HepG2 (cell line): Measurements from ENCODE around the gene MZF1. TPM values are rescaled to one million over a fixed set of nuclear protein-coding genes. Genes with fewer than 3 reads are reported as not detected.

Source experiments
- GPN1 ChIP-seq: sonication (generic); formaldehyde crosslinking; IDR thresholded peaks from 2 replicates; pipeline ENCODE4 v1.5.1; 2020; ENCODE audit warnings: missing genetic modification reagents, borderline replicate concordance
- HMGXB3 ChIP-seq: sonication (generic); formaldehyde crosslinking; IDR thresholded peaks from 2 replicates; pipeline ENCODE4 v1.4.0; 2020; ENCODE audit warnings: missing genetic modification reagents, borderline replicate concordance
- HNF1A ChIP-seq, 2 experiments: sonication (generic) in 1 of 2; formaldehyde crosslinking in 1 of 2; IDR thresholded peaks; 2 replicates each; pipeline versions ENCODE4 v1.4.0 to v1.6.1; 2016 to 2020; ENCODE audit warnings: borderline replicate concordance in 1 of 2, low read depth in 1 of 2, mild to moderate bottlenecking in 1 of 2, missing genetic modification reagents in 1 of 2
- HOXD1 ChIP-seq: sonication (generic); formaldehyde crosslinking; IDR thresholded peaks from 2 replicates; pipeline ENCODE4 v1.5.0; 2020; ENCODE audit warnings: missing genetic modification reagents
- MTF2 ChIP-seq: sonication (generic); formaldehyde crosslinking; IDR thresholded peaks from 2 replicates; pipeline ENCODE4 v1.5.0; 2020; ENCODE audit warnings: missing genetic modification reagents, borderline replicate concordance
- NFKBIZ ChIP-seq: IDR thresholded peaks from 2 replicates; pipeline ENCODE4 v1.6.1; 2018; ENCODE audit warnings: missing genetic modification reagents, missing compliant biosample characterization
- PITX1 ChIP-seq: sonication (generic); formaldehyde crosslinking; IDR thresholded peaks from 2 replicates; pipeline ENCODE4 v1.5.1; 2020; ENCODE audit warnings: mild to moderate bottlenecking, missing genetic modification reagents
- RELA ChIP-seq: sonication (generic); formaldehyde crosslinking; IDR thresholded peaks from 2 replicates; pipeline ENCODE4 v1.4.0; 2020; ENCODE audit warnings: missing genetic modification reagents
- SMAD1 ChIP-seq: sonication (generic); formaldehyde crosslinking; IDR thresholded peaks from 2 replicates; pipeline ENCODE4 v1.4.0; 2020; ENCODE audit warnings: missing genetic modification reagents, low read depth, mild to moderate bottlenecking, borderline replicate concordance
- TARDBP ChIP-seq: sonication (generic); formaldehyde crosslinking; IDR thresholded peaks from 2 replicates; pipeline ENCODE4 v1.8.0; 2022; ENCODE audit warnings: mild to moderate bottlenecking, missing genetic modification reagents
- TRAFD1 ChIP-seq: sonication (generic); formaldehyde crosslinking; IDR thresholded peaks from 2 replicates; pipeline ENCODE4 v1.5.1; 2020; ENCODE audit warnings: missing genetic modification reagents, mild to moderate bottlenecking, borderline replicate concordance
- ZNF136 ChIP-seq: sonication (generic); formaldehyde crosslinking; IDR thresholded peaks from 2 replicates; pipeline ENCODE4 v1.8.1; 2022; ENCODE audit warnings: low read depth, mild to moderate bottlenecking, moderate library complexity, missing genetic modification reagents
- ZNF251 ChIP-seq: sonication (generic); formaldehyde crosslinking; IDR thresholded peaks from 2 replicates; pipeline ENCODE4 v1.9.0; 2021; ENCODE audit warnings: mild to moderate bottlenecking, missing genetic modification reagents
- ZNF317 ChIP-seq: sonication (generic); formaldehyde crosslinking; IDR thresholded peaks from 2 replicates; pipeline ENCODE4 v1.5.0; 2020; ENCODE audit warnings: mild to moderate bottlenecking, missing genetic modification reagents
- ZNF562 ChIP-seq: sonication (generic); formaldehyde crosslinking; IDR thresholded peaks from 2 replicates; pipeline ENCODE4 v1.8.0; 2022; ENCODE audit warnings: missing genetic modification reagents, borderline replicate concordance
- ZNF776 ChIP-seq: sonication (generic); formaldehyde crosslinking; IDR thresholded peaks from 2 replicates; pipeline ENCODE4 v1.4.0; 2020; ENCODE audit warnings: mild to moderate bottlenecking, missing genetic modification reagents
- polyA plus RNA-seq, 8 experiments: library from polyadenylated mRNA; depleted of rRNA in 3 of 8; stranded (reverse) in 7 of 8; unstranded in 1 of 8; fragments of >200 nt; fragmentation: Illumina TruSeq in 4 of 8; extraction: Trizol in 4 of 8; gene quantifications; 2 replicates each; pipeline versions ENCODE4 v1.2.1 to v1.2.3, GENCODE V29; 2011 to 2016; ENCODE audit warnings: low read depth in 4 of 8, missing spikeins in 1 of 8, mixed read lengths in 1 of 8; ENCODE audit not compliant: insufficient read depth in 1 of 8
- total RNA-seq, 5 experiments: library from RNA; depleted of rRNA; stranded (reverse); fragments of >200 nt; fragmentation: Illumina TruSeq; extraction: Trizol; gene quantifications; 2 replicates each; pipeline ENCODE4 v1.2.3, GENCODE V29; 2016; ENCODE audit warnings: low read depth in 1 of 5

Gene MZF1
- total and polyA plus RNA-seq, 2 of the 13 experiments (the other 11 are each of a cell fraction or from before 2014, with no cell fraction given) = 3.1 to 8.1 TPM

GRCh38 chr19:58572818-58573657 is at the start of gene MZF1 (continued):
- TF ChIP-seq HNF1A (IDR thresholded peaks at IDR 0.05; ENCODE audit: low read depth) = peak; percentile 17; the same call in 1 of the 2 replicates
- 0 out of 2 replicates have a peak, but pooled peaks have one; percentile 42 for TF ChIP-seq HNF1A (CRISPR knock-in tag; IDR thresholded peaks at IDR 0.05; ENCODE audit: borderline replicate concordance)
- 0 out of 2 replicates have a peak, but pooled peaks have one; percentile 60 for TF ChIP-seq RELA (CRISPR knock-in tag)
- TF ChIP-seq ZNF136 (CRISPR knock-in tag) = peak; percentile 64; the same call in 1 of the 2 replicates
- peak; percentile 70; the same call in 1 of the 2 replicates for TF ChIP-seq TRAFD1
- peak; percentile 62; the same call in 1 of the 2 replicates for TF ChIP-seq GPN1 (CRISPR knock-in tag)
- TF ChIP-seq ZNF251 (CRISPR knock-in tag) = 0 out of 2 replicates have a peak, but pooled peaks have one; percentile 80
- 0 out of 2 replicates have a peak, but pooled peaks have one; percentile 48 for TF ChIP-seq NFKBIZ
- TF ChIP-seq ZNF562 (CRISPR knock-in tag) = no peak
- TF ChIP-seq HMGXB3 (CRISPR knock-in tag) = peak; percentile 99
- TF ChIP-seq HOXD1 (CRISPR knock-in tag) = peak; percentile 44; the same call in 1 of the 2 replicates
- peak; percentile 73; the same call in 1 of the 2 replicates for TF ChIP-seq ZNF317 (CRISPR knock-in tag)
- TF ChIP-seq ZNF776 (CRISPR knock-in tag) = peak; percentile 89; the same call in 1 of the 2 replicates
- TF ChIP-seq SMAD1 (CRISPR knock-in tag) = peak; percentile 89; the same call in 1 of the 2 replicates
- TF ChIP-seq PITX1 (CRISPR knock-in tag) = peak; percentile 73
- TF ChIP-seq MTF2 (CRISPR knock-in tag) = no peak
- peak; percentile 79; the same call in 1 of the 2 replicates for TF ChIP-seq TARDBP (CRISPR knock-in tag)
